ENCODE results near the gene BRD1. TPM values are rescaled to one million over a fixed set of nuclear protein-coding genes. Genes with fewer than 3 reads are reported as not detected.
A peak's percentile ranks its signal among the peaks of the same experiment; 100 is the strongest.

Gene BRD1
- total RNA-seq, 2 donors from 2014 or later = 127 to 153 TPM

DNA sequence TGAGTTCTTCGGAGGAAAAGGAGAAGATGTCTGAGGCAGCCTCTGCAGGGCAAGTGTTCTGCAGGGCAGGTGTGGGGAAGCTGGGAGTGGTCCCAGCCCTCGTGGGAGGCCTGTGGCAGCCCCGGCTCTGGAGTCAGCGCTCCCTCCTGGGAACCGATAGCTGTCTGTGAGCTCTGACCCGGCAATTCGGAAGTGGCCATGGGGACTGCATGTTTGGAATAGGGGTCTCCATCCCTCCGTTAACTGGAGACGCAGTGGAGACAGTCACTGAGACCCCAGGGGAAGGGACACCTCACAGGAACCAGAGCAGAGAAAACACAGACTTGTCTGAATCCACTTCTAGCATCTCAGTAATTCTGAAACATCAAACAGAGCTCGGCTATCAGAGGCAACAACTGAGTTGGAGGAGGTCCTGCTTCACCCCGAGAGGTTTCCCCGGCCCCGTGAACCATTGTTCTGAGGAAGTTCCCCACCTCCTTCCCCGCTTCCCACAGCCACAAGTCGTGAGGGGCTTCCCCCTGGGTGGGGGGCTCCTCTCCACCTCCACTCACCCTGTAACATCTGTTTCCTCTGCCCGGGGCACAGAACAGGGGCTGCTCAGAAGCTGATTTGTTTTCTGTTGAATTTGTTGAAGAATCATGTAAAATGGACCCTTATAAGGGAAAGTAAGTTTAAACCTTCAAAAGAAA is 99.6 kb downstream of the BRD1 start:
- DNase-seq (no peak), ATAC-seq (no peak)
- H3K4me3 Mint-ChIP-seq = no peak overlapping the region
- no peak overlapping the region for H3K27ac Mint-ChIP-seq
- H3K4me1 Mint-ChIP-seq = peaks cover 13% of the 10 kb centered on the region
- no peaks in the 10 kb centered on the region for H3K9me3 ChIP-seq (ENCODE audit: control insufficient read depth, low read length, poor library complexity, severe bottlenecking)
- peaks cover 6% of the 10 kb centered on the region for H3K36me3 Mint-ChIP-seq (ENCODE audit: low read depth)
- H3K27me3 Mint-ChIP-seq = peaks cover 57% of the 10 kb centered on the region

- peaks cover 6% of the 10 kb centered on the region for H3K36me3 Mint-ChIP-seq (ENCODE audit: low read depth)
- H3K27me3 Mint-ChIP-seq = peaks cover 55% of the 10 kb centered on the region
- no peak overlapping the region for H3K4me3 Mint-ChIP-seq
- no peak for ATAC-seq
- peaks cover 13% of the 10 kb centered on the region for H3K4me1 Mint-ChIP-seq
- no peaks in the 10 kb centered on the region for H3K9me3 ChIP-seq (ENCODE audit: control insufficient read depth, low read length, poor library complexity, severe bottlenecking)
- no peak for DNase-seq
- no peak overlapping the region for H3K27ac Mint-ChIP-seq
These were observed 100.3 kb downstream of the BRD1 start for GRCh38 chr22:49727191-49727880.

GRCh38 chr22:49726701-49727101 is 101.0 kb downstream of the BRD1 start:
- Mint-ChIP-seq H3K27ac (no peak overlapping the region), H3K27me3 (peaks cover 55% of the 10 kb centered on the region), H3K4me3 (no peak overlapping the region), H3K36me3 (ENCODE audit: low read depth) (peaks cover 6% of the 10 kb centered on the region), H3K4me1 (peaks cover 13% of the 10 kb centered on the region)
- ATAC-seq (no peak), DNase-seq (no peak)
- H3K9me3 ChIP-seq (ENCODE audit: control insufficient read depth, low read length, poor library complexity, severe bottlenecking) = no peaks in the 10 kb centered on the region

DNA sequence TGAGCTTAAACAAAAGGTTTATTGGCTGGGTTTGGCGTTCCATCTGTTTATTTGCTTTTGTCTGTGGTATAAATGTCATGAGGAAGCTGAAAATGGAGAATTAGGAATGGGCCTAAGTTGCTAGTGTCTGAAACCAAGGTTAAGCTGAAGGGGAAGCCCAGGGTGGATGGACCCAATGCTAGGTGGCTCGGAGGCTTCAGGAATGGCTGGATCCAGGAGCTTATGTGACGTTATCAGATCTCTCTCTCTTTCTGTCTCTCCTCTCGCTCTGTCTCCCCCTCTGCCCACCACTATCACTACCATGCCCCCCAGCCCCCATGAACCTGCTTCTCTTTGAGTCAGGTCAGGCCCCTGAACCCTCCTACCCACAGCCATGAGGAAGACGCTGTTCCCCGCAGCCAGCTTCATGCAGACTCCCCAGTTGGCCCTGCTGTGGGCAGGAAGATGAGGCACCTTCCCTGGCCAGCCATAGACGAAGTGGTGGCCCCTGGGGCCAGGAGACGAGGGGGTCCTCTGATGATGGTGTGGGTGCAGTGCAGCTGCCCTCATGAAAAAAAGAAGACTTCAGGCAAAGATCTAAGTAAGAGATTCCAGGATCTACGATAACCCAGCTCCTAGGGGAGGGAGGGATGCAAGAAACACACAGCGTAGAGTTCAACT is 101.5 kb downstream of the BRD1 start:
- Mint-ChIP-seq H3K36me3 (ENCODE audit: low read depth) (peaks cover 6% of the 10 kb centered on the region), H3K27ac (no peak overlapping the region), H3K27me3 (peaks cover 50% of the 10 kb centered on the region), H3K4me3 (peak overlapping the region; percentile 41), H3K4me1 (peaks cover 13% of the 10 kb centered on the region)
- DNase-seq = no peak
- ATAC-seq = no peak
- H3K9me3 ChIP-seq (ENCODE audit: control insufficient read depth, low read length, poor library complexity, severe bottlenecking) = no peaks in the 10 kb centered on the region

DNA sequence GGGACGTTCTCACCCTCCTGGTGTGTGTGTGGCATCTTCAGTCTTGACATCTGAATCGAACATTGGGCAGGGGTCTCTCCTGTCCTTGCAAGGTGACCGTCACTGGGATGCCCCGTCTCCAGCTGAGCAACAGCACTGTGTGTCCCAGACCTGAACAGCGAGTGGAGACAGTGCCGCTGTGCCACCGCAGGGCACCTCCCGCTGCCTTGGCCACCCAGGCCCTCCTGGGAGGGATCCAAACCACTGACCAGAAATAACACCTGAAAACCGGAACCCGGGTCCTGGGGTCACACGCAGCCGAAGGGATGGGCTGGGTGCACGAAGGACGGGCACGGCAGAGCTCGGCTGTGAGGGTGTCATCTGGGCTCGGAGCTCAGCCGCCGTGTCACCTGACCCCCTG is 102.2 kb downstream of the BRD1 start:
- Mint-ChIP-seq H3K4me1 (peaks cover 13% of the 10 kb centered on the region), H3K4me3 (peak overlapping the region; percentile 75), H3K27me3 (peaks cover 43% of the 10 kb centered on the region), H3K36me3 (ENCODE audit: low read depth) (peaks cover 6% of the 10 kb centered on the region), H3K27ac (no peak overlapping the region)
- DNase-seq (no peak), ATAC-seq (no peak)
- no peaks in the 10 kb centered on the region for H3K9me3 ChIP-seq (ENCODE audit: control insufficient read depth, low read length, poor library complexity, severe bottlenecking)

- ATAC-seq (peak; percentile 85), DNase-seq (peak; percentile 38 to 50 (median 44))
- Mint-ChIP-seq H3K4me1 (peaks cover 11% of the 10 kb centered on the region), H3K4me3 (peak overlapping the region; percentile 75), H3K27ac (no peak overlapping the region), H3K36me3 (ENCODE audit: low read depth) (peaks cover 3% of the 10 kb centered on the region), H3K27me3 (peaks cover 39% of the 10 kb centered on the region)
- H3K9me3 ChIP-seq (ENCODE audit: control insufficient read depth, low read length, poor library complexity, severe bottlenecking) = no peaks in the 10 kb centered on the region
These were observed 102.7 kb downstream of the BRD1 start for GRCh38 chr22:49724893-49725489.

DNA sequence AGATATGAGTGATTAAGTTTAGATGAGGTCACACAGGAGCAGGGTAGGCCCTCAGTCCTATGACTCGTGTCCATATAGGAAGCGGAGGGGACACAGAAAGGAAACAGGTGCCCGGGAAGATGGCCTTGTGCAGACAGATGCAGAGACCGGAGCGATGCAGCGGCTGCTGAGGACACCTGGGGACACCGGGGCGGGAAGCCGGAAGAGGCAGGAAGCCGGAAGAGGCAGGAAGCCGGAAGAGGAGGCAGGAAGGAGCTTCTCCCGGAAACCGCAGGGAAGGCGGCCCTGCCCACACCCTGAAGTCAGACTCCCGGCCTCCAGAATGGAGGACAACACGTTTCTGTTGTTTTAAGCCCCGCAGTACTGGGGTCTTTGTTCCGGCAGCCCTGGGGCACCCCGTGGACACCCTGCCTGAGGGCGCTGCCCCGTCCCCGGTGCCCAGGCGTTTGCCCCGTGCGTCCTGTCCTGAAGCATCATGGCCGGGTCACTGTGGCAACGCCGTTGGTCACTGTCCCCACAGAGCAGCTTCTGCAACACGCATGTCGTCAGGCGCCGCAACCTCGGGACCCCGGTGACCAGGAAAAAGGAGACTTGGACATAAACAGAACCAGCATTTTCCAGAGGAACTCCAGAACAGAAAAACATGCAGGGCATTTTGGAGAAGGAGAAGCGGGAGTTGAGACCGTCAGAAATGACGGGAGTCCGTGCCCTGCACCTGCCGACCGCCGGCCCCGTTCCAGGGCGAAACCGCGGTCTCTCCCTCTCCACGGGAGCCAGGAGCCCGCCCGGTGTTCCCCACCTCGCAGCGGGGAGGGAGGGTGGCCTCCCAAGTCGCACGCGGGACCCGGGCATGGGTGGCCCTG is 103.4 kb downstream of the BRD1 start:
- peak overlapping the region; percentile 51 for H3K27ac Mint-ChIP-seq
- DNase-seq = no peak
- H3K4me3 Mint-ChIP-seq = peak overlapping the region; percentile 94
- peaks cover 37% of the 10 kb centered on the region for H3K27me3 Mint-ChIP-seq
- H3K36me3 Mint-ChIP-seq (ENCODE audit: low read depth) = peaks cover 3% of the 10 kb centered on the region
- no peaks in the 10 kb centered on the region for H3K9me3 ChIP-seq (ENCODE audit: control insufficient read depth, low read length, poor library complexity, severe bottlenecking)
- H3K4me1 Mint-ChIP-seq = peaks cover 11% of the 10 kb centered on the region
- ATAC-seq = peak; percentile 29

- Mint-ChIP-seq H3K36me3 (ENCODE audit: low read depth) (peaks cover 3% of the 10 kb centered on the region), H3K27ac (peak overlapping the region; percentile 51), H3K4me3 (peak overlapping the region; percentile 94), H3K27me3 (peaks cover 33% of the 10 kb centered on the region), H3K4me1 (peaks cover 11% of the 10 kb centered on the region)
- no peaks in the 10 kb centered on the region for H3K9me3 ChIP-seq (ENCODE audit: control insufficient read depth, low read length, poor library complexity, severe bottlenecking)
- ATAC-seq = no peak
- no peak for DNase-seq
These were observed 104.1 kb downstream of the BRD1 start for GRCh38 chr22:49723478-49724029.

Other genes starting within 250 kb of the BRD1 start
- gene ZBED4, start 26.0 kb upstream of the BRD1 start, total RNA-seq = 10 to 100 TPM; 15.4 to 20.4 TPM
- 10 to 100 TPM; 13.7 to 15.4 TPM for gene ALG12, start 90.6 kb upstream of the BRD1 start, total RNA-seq
- 10 to 100 TPM; 28.1 to 36.7 TPM for gene CRELD2, start 90.8 kb upstream of the BRD1 start, total RNA-seq
- gene PIM3, start 132.9 kb upstream of the BRD1 start, total RNA-seq = 100 to 1,000 TPM; 227 to 241 TPM
- gene IL17REL, start 184.9 kb upstream of the BRD1 start, total RNA-seq = not detected
- gene TTLL8, start 230.4 kb upstream of the BRD1 start, total RNA-seq = not detected